Measurements from ENCODE around the gene GALNTL6.

GRCh38 chr4:172232966-172233365, 419.8 kb downstream of the GALNTL6 start:
- no peak for TF ChIP-seq CTCF (IDR thresholded peaks at IDR 0.05)
- TF ChIP-seq POLR2A (IDR thresholded peaks at IDR 0.05), result no peak

Measured in Peyer's patch (tissue), 4 donors.